WTC11 (cell line): ENCODE results near the gene CYP27B1. TPM values are rescaled to one million over a fixed set of nuclear protein-coding genes. Genes with fewer than 3 reads are reported as not detected.

Experiments
- ATAC-seq: fragments of 200-7000 bp; cut with Tn5 transposase; 2 replicates; pipeline ENCODE4 v1.10.0; 2021; ENCODE audit warnings: mild to moderate bottlenecking, moderate library complexity
- CTCF ChIA-PET: fragments of 300-600 bp; sonication (Branson Sonifier 250); formaldehyde crosslinking; loops from one replicate; lab custom pipeline; 2021; ENCODE audit warnings: antibody characterized with exemption; lab: Charles Lee
- POLR2A ChIA-PET: fragments of 350-600 bp; sonication (Branson Sonifier 250); formaldehyde crosslinking; loops from one replicate; lab custom pipeline; 2021; ENCODE audit warnings: antibody characterized with exemption; lab: Charles Lee
- DNase-seq: peaks from one replicate; pipeline ENCODE4 v3.0.0; 2021; ENCODE audit warnings: low spot score
- H3K27ac Mint-ChIP-seq: 2 replicates; pipeline ENCODE4 v1.8.0; 2021; ENCODE audit warnings: mixed read lengths
- H3K27me3 Mint-ChIP-seq: 2 replicates; pipeline ENCODE4 v1.8.0; 2021; ENCODE audit warnings: low read depth, mild to moderate bottlenecking, moderate library complexity, mixed read lengths
- H3K36me3 Mint-ChIP-seq: 2 replicates; pipeline ENCODE4 v1.8.0; 2021; ENCODE audit warnings: mixed read lengths
- H3K4me1 Mint-ChIP-seq: 2 replicates; pipeline ENCODE4 v1.8.0; 2022; ENCODE audit warnings: mixed read lengths
- H3K4me3 Mint-ChIP-seq: 2 replicates; pipeline ENCODE4 v1.8.0; 2021; ENCODE audit warnings: mild to moderate bottlenecking, moderate library complexity, mixed read lengths
- H3K9me3 Mint-ChIP-seq: 2 replicates; pipeline ENCODE4 v1.8.0; 2021; ENCODE audit warnings: mixed read lengths
- ARID4B ChIP-seq: sonication (generic); formaldehyde crosslinking; IDR thresholded peaks from 2 replicates; pipeline ENCODE4 v1.8.0; 2023; ENCODE audit warnings: missing genetic modification reagents, mild to moderate bottlenecking, borderline replicate concordance
- ATF6 ChIP-seq: sonication (generic); formaldehyde crosslinking; IDR thresholded peaks from 2 replicates; pipeline ENCODE4 v1.8.1; 2023; ENCODE audit warnings: mild to moderate bottlenecking, missing genetic modification reagents
- CDX4 ChIP-seq: fragments of 250-450 bp; sonication (Bioruptor Pico); IDR thresholded peaks from 2 replicates; pipeline ENCODE4 v1.9.0; 2021; ENCODE audit warnings: moderate library complexity, mild to moderate bottlenecking, inconsistent platforms, borderline replicate concordance
- CREM ChIP-seq: sonication (generic); formaldehyde crosslinking; IDR thresholded peaks from 2 replicates; pipeline ENCODE4 v1.8.1; 2022; ENCODE audit warnings: mild to moderate bottlenecking, missing genetic modification reagents, moderate library complexity
- ELF4 ChIP-seq: sonication (generic); formaldehyde crosslinking; IDR thresholded peaks from 2 replicates; pipeline ENCODE4 v1.8.1; 2022; ENCODE audit warnings: low read depth, mild to moderate bottlenecking, moderate library complexity, missing genetic modification reagents
- FOXP4 ChIP-seq: sonication (generic); formaldehyde crosslinking; IDR thresholded peaks from 2 replicates; pipeline ENCODE4 v1.8.0; 2022; ENCODE audit warnings: mild to moderate bottlenecking, missing genetic modification reagents
- KAT7 ChIP-seq: sonication (generic); formaldehyde crosslinking; IDR thresholded peaks from 2 replicates; pipeline ENCODE4 v1.8.1; 2023; ENCODE audit warnings: missing genetic modification reagents, mild to moderate bottlenecking, borderline replicate concordance
- MLX ChIP-seq: sonication (generic); formaldehyde crosslinking; IDR thresholded peaks from 2 replicates; pipeline ENCODE4 v1.8.1; 2023; ENCODE audit warnings: mild to moderate bottlenecking, missing genetic modification reagents, moderate library complexity
- total RNA-seq: library from RNA; stranded (reverse); gene quantifications from 3 replicates; pipeline ENCODE4 v1.2.3, GENCODE V29; 2021

CYP27B1 gene
- total RNA-seq, 1 experiment from 2014 or later, result 2.1 TPM

GRCh38 chr12:57753756-57754337 is 13.0 kb downstream of the CYP27B1 start:
- CTCF ChIA-PET, result interaction anchor here (1.0 kb wide), 1 partner anchor 14 kb away, joined by 4 read pairs; the partner anchor contains the start of gene CYP27B1
- POLR2A ChIA-PET, result no interaction called here
- H3K27me3 Mint-ChIP-seq, result peaks cover 55% of the 10 kb centered on the region

More at GRCh38 chr12:57753756-57754337, 13.0 kb downstream of the CYP27B1 start:
- peaks cover 48% of the 10 kb centered on the region for H3K4me1 Mint-ChIP-seq
- TF ChIP-seq CREM (CRISPR knock-in tag) (no peak), MLX (CRISPR knock-in tag) (no peak), ATF6 (CRISPR knock-in tag) (no peak), FOXP4 (no peak), CDX4 (no peak), ELF4 (no peak), KAT7 (CRISPR knock-in tag) (no peak), ARID4B (CRISPR knock-in tag) (no peak)
- TF ChIP-seq, all 79 proteins: peak for 0
- no peak overlapping the region for H3K27ac Mint-ChIP-seq
- no peaks in the 10 kb centered on the region for H3K9me3 Mint-ChIP-seq
- ATAC-seq, result no peak
- no peak for DNase-seq
- H3K36me3 Mint-ChIP-seq, result peaks cover 24% of the 10 kb centered on the region
- peak overlapping the region; percentile 89 for H3K4me3 Mint-ChIP-seq
